Coronary artery (tissue), 2 donors: ENCODE measurements around the gene CCDC40.

ENCODE experiments used
- DNase-seq: peaks from one replicate; pipeline ENCODE4 v3.0.0-alpha.2; 2017; ENCODE audit warnings: low spot score
- H3K27ac ChIP-seq, 2 donors: fragments of 200-600 bp; sonication (generic); one replicate each; pipeline ENCODE4 v1.5.1; 2016 to 2019
- H3K4me3 ChIP-seq: fragments of 200-600 bp; sonication (generic); 2 replicates; pipeline ENCODE4 v1.5.1; 2016; ENCODE audit warnings: mild to moderate bottlenecking, moderate library complexity
- CTCF ChIP-seq: fragments of 200-600 bp; sonication (generic); IDR thresholded peaks from one replicate; pipeline ENCODE4 v1.5.1; 2019; ENCODE audit warnings: antibody characterized with exemption

Gene CCDC40

DNA sequence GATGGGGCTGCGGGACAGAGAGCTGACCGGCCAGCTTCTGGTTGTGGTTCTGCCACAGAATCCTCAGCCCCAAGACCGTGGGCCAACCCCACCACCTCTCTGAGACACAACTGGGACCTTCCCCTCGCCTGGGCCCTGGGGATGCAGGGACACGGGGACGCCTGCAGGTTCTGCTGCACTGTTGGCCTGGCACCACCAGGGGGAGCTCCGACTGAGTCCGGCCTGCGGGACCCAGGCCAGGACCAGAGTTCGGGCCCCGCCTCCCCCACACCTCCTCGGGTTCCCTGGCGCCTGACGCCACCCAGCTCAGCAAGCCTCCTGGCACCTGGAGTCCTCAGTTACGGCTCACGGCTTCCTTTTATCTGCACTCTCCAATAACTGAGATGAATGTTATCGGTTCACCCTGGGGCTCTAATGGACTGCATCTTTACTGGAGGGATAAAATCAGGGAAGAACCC, 28.0 kb upstream of the CCDC40 start:
- DNase-seq, result no peak
- no peak overlapping the region for H3K4me3 ChIP-seq
- no peak overlapping the region for H3K27ac ChIP-seq
- peak; percentile 87 for TF ChIP-seq CTCF

GRCh38 chr17:80008848-80009247, 27.6 kb upstream of the CCDC40 start:
- Histone ChIP-seq H3K27ac (no peak overlapping the region), H3K4me3 (no peak overlapping the region)
- DNase-seq, result no peak

DNA sequence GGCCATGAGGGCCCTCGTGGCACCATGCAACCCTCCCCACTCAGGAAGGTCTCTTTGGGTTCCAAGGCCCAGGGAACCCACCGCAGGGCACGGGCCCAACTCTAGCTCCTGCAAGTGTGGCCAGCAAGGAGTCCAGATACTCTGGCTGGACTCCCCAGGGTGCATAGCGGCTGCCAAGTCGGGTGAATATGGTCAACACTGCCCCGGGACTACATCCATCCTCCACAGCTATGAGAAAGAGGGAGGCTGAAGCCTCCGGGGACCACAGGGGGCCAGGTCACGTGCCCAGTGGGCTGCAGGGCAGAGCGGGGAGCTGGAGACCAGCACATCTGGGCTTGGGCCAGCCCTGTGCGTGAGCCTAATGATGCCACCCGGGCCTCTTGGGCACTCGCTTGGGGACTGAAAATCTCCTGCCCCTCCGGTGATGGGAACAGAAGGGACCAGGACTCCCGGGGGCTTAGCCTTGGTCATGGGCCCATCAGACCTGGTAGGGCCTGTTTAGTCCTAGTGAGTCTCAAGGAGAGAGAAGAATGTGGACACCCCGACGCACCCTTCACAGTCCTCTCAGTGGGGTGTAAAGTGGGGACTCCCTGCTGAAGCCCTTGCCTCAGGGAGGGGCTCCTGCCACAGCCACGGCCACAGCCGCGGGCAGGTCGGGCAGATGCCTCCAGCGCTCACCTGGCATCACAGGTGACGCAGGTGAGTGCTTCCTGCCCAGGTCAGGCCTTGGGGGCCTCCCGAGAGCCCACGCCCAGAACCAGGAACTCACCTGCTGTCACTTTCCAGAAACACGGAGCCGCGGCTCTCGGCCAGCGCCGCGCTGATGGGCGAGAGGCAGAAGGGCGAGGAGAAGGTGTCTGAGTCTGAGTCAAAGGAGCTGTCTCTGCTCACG, 26.8 kb upstream of the CCDC40 start:
- DNase-seq, result no peak
- no peak overlapping the region for H3K27ac ChIP-seq
- no peak for TF ChIP-seq CTCF
- no peak overlapping the region for H3K4me3 ChIP-seq

More at GRCh38 chr17:80008848-80009247, 27.6 kb upstream of the CCDC40 start:
- TF ChIP-seq CTCF, result no peak

- TF ChIP-seq CTCF, result no peak
- no peak overlapping the region for H3K4me3 ChIP-seq
- H3K27ac ChIP-seq, result no peak overlapping the region
- DNase-seq, result no peak
Observed at GRCh38 chr17:80010283-80010858, 26.1 kb upstream of the CCDC40 start.

DNA sequence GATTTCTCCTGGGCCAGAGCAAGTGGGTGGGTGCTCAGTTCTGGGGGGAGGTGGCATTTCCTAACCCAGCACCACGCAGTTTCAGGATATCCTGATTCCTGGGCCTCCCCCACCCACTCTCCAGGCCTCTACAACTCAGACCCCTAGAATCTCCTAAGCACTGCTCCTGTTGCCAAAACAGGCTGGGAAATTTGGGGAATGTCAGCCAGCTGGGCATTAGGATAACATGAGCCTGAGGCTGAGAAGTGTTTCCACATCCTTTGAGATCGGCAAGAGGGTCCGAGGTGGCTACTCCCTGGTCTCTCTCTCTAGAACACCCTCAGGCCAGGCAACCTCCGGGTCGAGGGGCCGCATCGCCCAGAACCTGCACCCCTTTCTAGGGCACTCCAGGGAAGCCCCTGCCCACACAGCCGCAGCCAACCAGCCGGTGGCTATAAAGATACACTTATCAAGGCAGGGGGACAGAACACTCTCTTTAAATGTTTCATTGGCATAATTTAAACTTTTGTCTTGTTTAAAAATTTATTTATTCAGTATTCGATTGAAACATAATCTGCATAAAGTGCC, 24.4 kb upstream of the CCDC40 start:
- no peak overlapping the region for H3K4me3 ChIP-seq
- no peak for TF ChIP-seq CTCF
- no peak for DNase-seq
- no peak overlapping the region for H3K27ac ChIP-seq

DNA sequence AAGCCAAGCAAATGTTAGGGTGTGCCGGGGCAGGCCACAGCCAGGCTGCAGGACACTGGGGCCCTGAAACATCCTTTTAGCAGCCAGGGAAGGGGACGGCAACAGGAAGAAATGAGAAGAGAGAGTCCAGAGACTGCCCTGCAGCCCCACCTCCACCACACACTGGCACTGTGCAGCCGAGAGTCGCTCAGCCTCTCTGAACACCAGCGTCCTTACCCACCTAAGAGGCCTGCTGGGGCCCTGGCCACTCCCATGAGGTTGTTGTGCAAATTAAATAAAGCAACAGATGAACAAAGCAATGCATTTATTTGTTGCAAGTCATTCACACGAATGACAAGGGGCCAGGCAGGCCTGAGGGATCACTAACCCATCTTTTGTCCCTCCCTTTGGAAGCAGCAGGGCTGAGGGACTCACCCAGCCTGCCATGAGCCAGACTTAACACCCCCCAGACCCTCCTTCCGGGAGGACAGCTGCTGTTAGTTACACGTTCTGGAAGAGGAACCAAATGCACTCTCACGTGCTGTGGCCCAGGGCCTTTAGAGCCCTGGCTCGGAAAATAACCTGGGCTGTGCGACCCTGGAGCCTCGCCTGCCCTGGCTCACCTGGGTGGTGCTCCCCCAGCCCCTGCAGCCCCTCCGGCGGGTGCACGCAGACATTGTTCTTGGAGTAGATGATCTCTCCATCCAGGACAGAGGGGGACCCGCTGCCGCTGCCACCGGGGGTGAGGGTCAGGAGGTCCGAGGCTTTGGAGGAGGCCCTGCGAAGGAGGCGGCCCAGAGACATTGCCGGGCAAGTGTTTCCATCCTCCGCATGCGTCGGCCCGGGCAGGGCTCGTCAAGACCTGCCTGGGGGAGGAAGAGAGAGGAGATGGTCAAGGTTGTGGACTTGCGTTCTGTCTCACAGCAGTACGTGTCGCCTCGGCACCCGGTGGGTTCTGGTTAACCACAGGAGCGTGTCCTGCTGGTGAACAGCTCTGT, 23.4 kb upstream of the CCDC40 start:
- no peak for DNase-seq

More for the DNA sequence above, 23.4 kb upstream of the CCDC40 start:
- H3K4me3 ChIP-seq, result no peak overlapping the region
- no peak overlapping the region for H3K27ac ChIP-seq
- TF ChIP-seq CTCF, result no peak
